ENCODE measurements around the gene ZBTB7C.

The ZBTB7C gene

GRCh38 chr18:48324651-48325050 lies 84.5 kb downstream of the ZBTB7C start:
- no peak for DNase-seq (ENCODE audit: low spot score)

DNA sequence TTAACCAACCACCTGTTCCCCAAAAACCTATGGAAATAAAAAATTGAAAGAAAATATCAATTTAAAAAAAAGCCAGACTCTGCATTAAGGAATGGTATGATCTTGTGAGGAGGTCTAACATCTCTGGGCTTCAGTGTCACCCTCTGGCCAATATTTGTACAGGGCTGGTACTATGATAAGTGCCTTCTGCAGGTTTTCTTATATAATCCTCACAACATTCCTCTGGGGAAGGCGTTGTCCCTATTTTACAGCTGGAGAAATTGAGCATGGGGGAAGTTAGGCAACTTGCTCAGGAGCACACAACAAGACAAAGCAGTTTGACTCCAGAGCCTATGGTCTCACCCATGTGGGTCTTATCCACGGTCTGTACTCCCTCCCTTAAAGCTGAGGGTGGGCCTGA lies 86.0 kb downstream of the ZBTB7C start:
- DNase-seq (ENCODE audit: low spot score), result no peak

DNA sequence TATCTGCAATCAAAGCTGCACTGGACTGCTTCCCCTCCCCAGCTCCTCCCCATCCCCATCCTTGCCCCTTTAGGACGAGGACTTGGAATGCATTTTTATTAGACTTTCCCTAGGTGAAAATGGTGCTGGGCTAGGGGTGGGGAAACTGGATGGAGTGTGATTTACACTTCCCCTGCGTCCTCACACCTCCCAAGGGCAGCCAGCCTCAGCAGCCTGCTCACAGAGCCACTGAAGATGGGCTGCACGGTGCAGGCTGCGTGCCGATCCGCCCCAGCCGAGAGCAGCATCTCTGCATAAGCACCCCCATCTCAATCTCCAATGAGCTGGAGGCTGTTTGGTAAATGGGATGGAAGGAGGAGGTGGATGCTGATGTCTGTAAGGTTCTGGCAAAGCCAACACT lies 87.6 kb downstream of the ZBTB7C start:
- DNase-seq (ENCODE audit: low spot score), result no peak

DNA sequence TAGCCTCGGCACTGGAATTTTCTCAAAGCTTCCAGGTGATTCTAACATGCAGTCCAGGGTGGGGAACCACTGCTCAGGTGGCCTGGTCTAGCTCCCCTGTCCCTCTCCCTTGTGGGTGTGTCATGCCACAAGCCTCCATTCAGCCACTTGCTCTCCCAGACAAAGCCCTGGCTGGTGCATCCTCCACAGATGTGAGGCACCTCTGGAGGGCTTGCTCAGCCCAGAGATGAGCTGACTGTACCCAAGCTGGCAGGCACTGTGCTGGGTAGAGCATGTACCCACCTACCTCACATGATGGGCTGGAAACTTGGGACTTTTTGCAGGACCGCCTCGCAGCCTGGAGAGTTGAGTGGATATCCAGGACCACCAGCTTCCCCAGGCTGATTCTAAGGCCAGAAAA lies 88.1 kb downstream of the ZBTB7C start:
- DNase-seq (ENCODE audit: low spot score), result no peak

- DNase-seq (ENCODE audit: low spot score), result no peak
These were observed 88.6 kb downstream of the ZBTB7C start for GRCh38 chr18:48320639-48320945.

DNA sequence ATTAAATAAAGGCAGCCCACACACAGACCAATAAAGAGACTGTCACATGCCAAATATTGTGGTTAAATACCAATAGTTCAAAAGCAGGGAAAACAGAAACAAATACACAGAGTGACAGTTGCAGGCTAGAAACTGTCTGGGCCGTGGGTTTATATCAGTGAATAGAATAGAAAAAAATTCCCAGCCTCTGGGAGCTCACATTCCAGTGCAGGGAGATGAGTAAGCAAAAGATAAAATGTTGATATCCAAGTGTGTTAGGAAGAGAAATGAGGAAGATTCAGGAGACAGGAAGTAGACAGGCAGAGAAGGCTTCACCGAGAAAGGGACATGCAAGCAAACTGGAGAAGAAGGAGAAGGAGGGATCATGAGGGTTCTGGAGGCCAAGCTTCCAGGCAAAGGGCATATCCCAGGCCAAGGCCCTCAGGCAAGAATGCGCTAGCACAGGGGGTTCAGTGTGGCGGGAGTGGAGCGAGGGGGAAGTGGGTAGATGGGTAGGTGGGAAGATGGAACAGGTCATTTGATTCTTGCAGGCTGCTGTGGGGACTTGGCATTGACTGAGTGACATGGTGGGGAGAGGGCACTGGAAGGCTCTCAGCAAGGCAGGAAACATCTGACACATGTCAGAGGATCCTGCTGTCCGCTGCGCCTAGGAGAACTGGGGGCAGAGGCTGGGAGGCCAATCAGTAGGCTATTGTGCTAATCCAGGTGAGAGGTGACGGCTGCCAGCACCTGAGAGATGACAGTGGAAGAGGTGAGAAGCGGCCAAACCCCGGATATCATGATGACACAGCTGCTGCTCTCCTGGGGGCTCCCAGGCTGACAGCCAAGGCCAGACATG lies 89.2 kb downstream of the ZBTB7C start:
- peak; percentile 60 for DNase-seq (ENCODE audit: low spot score)

DNA sequence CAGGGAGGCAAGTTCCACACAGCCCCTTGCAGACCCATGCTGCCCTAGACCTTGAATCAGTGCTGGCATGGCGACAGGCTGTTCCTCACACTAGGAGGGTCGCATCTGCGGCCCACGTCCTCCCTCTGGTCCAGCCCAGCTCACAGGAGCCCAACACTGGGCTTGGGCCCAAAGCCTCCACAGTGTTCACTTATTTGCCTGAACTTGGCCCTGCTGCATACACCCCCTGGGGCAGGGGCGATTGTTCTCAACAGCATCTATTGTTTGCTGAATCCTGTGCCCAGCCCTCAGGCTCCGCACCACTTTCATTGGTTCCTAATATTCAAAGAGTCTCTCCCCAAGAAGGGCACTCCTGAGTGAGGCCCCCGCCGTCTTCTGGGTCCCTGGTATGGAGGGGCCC lies 90.7 kb downstream of the ZBTB7C start:
- no peak for DNase-seq (ENCODE audit: low spot score)

DNA sequence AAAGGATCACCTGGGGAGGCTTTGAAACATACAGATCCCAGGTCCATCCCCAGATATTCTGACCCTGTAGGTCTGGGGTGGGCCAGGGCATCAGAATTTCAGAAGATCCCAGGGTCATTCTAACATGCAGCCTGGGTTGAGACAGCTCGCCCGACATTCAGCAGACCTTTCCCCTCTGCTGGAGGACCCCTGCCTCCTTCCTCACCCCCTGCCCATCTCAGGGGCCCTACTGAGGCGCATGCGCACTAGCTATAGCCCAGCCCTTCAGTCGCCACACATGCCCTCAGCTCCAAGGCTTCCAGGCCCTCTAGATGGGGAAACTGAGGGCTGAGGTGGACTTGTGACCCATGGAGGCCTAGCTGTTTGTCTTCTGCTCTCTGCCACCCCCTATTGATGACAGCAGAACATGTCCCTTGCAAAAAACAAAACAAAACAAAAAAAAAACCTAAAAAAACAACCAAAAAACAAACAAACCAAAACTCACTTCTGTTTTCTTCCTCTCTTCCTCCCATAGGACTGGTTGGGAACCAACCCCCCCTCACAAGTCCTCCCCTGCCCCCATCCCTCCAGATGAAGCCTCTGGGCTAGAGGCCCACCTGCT lies 91.3 kb downstream of the ZBTB7C start:
- no peak for DNase-seq (ENCODE audit: low spot score)

- DNase-seq (ENCODE audit: low spot score), result no peak
These were observed 93.0 kb downstream of the ZBTB7C start for GRCh38 chr18:48316177-48316576.

DNA sequence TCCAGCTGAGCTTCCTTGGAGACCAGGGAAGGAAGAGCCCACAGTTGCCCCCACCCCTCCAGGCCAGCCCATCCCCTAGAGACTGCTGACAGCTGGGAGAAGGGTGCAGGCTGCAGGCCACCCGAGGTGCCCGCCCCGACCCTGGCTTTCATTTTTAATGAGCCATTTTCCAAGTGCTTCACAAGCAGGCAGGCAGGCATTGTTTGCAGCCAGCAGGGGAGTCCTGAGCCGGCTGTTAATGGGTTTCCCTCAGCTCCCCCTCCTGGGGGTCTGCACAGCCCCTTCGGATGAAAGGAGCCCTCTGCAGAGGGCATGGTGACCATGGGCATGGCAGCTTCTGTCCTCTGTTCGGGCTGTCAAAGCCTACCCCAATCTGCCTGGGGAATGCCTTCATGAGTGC lies 94.5 kb downstream of the ZBTB7C start:
- no peak for DNase-seq (ENCODE audit: low spot score)

GRCh38 chr18:48313792-48314191 lies 95.4 kb downstream of the ZBTB7C start:
- no peak for DNase-seq (ENCODE audit: low spot score)

- DNase-seq (ENCODE audit: low spot score), result no peak
These were observed 97.1 kb downstream of the ZBTB7C start for GRCh38 chr18:48312066-48312465.

- no peak for DNase-seq (ENCODE audit: low spot score)
These were observed 98.2 kb downstream of the ZBTB7C start for GRCh38 chr18:48310999-48311398.

DNA sequence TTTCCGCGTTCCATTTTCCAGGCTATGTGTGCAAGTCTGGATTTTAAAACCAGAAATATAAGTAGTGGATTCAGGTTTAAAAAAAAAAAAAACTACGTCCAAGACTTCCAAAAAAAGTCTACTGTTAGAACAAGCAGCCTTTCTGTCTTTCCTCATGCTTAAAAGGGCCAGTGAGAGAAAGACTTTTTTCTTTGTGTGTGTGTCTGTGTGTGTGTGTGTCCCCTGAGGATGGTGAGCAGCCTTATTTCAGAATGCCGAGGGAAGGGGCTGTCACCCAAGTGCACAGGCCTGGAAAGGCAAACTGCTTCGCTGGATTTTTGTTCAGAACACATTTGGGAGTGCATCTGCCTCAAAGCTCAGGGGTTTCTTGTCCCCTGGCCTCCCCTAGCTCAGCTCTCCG lies 98.8 kb downstream of the ZBTB7C start:
- no peak for DNase-seq (ENCODE audit: low spot score)

DNA sequence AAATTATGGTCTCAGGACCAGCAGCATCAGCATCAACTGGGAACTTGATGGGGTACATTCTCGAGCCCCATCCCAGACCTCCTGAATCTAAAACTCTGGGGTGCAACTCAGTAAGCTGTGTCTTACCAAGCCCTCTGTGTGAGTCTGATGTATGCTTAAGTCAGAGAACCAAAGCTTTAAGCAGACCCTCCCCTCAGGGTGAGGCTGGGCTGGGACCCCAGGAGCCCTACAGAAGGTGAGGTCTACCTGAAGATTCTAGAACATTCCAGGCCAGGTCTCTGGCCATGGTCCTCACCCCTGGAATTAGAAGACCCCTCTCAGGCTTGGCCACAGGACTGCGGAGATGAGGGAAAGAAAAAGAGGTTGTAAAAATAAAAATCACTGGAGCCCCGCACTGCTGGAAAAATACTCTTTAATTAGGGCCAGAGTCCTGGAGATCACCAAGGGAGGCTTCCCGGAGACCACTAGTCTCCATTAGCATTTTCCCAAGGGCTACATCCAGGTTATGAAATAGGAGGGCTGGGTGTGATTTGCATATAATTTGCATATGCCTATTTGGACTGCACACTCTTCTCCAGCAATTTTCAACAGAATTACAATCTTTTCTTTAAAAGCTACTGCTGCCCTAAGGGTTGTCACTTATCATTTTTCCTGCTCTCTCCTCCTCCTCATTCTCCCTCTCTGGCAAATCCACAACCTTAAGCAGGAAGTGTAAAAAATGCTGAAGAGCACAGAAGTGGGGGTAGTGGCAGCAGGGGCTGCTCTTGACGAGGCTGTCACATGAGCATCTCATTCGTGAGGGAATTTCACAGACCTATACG lies 100.2 kb downstream of the ZBTB7C start:
- DNase-seq (ENCODE audit: low spot score), result no peak

DNA sequence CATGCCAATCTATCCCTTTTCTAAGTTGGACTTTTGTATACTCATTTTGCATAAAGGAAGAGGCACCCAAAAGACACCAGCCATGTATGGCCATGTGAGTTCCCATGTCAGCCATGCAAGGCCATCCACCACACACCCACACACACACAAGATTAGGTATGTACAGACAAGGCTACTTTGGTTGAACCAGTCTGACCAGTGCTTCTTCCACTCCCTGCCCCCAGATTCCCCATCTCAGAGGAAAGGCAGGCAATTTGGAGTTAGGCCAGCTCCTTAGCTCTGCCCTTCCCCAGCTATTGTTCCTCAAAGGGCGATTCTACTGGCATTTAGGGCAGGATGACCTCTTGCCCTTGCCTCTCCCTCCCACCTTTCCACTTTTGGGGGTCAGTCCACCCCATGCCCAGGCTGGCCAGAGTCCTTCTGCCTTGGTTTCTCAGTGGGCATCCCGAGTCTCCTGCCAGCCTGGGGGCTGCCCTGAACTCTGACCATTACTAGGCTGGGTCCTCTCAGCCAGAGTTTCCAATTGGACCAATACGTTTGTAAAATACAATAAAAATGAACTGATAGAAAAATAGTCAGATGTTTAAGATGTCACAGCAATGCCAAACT lies 101.1 kb downstream of the ZBTB7C start:
- DNase-seq (ENCODE audit: low spot score), result no peak

DNA sequence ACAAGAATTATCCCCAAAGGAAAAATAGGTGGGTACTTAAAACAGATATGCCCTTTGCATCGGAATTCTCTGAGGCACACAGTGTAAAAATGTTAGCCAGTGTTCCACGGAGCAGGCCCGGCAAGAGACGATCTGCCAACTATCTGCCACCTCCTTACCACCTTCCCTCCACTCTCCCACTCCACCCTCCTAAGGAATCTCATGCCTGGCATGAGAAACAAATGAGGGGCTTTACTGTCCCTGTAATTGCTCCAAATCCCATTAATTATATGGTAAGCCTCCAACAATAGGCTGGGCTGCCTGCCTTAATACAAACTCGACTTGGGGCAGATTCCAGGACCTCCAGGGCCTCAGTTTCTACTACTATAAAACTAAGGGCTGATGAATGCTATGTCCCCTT lies 102.3 kb downstream of the ZBTB7C start:
- no peak for DNase-seq (ENCODE audit: low spot score)

DNA sequence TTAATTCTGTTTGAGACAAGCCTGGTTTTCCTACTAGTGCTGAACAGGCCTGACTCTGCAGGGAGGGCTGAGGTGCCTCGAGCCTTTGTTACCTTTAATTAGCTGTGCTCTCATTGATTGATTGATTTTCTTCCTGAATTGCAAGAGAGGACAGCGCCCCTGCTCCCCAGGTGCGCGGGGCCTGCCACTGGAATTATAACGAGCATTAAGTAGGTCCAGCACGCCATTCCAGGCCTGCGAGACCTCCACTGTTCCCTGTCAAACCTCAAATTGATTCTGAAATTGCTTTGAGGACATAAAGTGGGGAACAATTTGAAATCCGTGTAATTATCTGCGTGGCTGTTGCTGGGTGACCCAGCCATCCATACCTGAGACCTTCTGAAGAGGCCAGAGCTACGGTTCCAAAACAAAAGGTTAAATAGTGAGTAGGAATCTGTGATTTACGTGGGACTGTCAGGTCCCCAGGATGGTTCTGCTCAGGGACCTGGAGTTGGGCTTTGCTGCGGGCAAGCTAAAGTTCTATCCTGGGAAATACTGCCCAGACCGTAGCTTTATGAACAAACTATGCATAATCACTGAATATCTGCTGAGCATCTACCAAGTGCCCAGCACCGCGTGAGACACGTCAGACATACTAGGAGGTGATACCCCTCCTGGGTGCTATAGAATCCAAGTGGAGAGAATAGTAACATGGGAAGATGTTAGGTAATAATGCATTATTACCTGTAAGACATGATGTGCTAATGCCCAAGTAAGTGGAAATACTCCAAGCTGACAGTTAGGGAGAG lies 104.1 kb downstream of the ZBTB7C start:
- no peak for DNase-seq (ENCODE audit: low spot score)

GRCh38 chr18:48303883-48304282 lies 105.3 kb downstream of the ZBTB7C start:
- DNase-seq (ENCODE audit: low spot score), result no peak

DNA sequence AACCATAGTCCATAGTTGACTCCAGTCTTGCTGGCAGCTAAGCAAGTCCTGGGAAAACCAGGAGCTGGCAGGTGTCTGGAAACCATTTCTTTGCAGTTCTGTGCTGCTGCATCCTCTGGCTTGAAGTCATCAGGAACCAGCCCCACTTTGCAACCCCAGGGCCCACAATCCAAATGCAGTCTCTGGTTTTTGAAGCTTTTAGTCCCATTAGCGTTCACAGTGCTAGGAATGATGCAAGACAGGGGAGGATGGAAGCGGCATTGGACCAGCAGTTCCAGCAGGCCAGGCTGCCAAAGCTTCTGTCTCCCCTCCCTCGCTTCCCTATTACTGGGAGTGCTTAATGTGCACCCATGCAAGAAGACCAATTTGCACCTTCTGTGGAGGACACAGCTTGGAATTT lies 106.4 kb downstream of the ZBTB7C start:
- DNase-seq (ENCODE audit: low spot score), result no peak

DNA sequence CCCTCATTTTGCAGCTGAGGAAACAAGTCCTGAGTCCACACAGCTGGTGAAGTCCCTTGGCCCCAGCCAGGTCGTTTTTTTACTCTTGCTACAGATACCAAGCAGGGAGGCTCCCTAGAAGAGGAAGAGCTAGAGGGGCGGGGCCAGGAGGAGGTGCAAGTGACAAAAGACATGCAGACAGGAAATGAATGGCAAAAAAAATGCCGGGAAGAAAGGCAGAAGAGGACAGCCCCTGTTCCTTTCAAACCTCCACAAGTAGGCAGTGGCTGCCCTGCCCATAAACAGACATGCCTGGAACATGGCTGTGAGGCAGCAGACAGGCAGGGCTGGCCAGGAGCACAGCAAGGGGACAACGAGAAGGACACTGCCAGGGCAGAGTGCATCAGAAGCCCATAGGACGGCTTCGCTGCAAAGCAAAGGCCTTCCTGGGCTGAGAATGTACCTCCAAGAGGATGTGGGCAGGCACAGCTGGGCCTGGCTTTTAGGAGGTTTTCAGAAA lies 108.7 kb downstream of the ZBTB7C start:
- DNase-seq (ENCODE audit: low spot score), result no peak

- DNase-seq (ENCODE audit: low spot score), result no peak
These were observed 112.0 kb downstream of the ZBTB7C start for GRCh38 chr18:48297139-48297538.
